Measurements from ENCODE around the gene AMD1.

GRCh38 chr6:110885526-110885925, 10.9 kb downstream of the AMD1 start:
- TF ChIP-seq CTCF (IDR thresholded peaks at IDR 0.05; ENCODE audit: insufficient read depth, low read length, poor library complexity, severe bottlenecking) = no peak
- no peak for TF ChIP-seq EZH2phosphoT487 (conservative IDR thresholded peaks at IDR 0.05; ENCODE audit: low read length)

All from SU-DHL-6 (cell line).